ENCODE data around the gene ADD1. TPM values are rescaled to one million over a fixed set of nuclear protein-coding genes. Genes with fewer than 3 reads are reported as not detected.

The ADD1 gene
- total and polyA plus RNA-seq, 4 donors = 127 to 400 (median 268) TPM

DNA sequence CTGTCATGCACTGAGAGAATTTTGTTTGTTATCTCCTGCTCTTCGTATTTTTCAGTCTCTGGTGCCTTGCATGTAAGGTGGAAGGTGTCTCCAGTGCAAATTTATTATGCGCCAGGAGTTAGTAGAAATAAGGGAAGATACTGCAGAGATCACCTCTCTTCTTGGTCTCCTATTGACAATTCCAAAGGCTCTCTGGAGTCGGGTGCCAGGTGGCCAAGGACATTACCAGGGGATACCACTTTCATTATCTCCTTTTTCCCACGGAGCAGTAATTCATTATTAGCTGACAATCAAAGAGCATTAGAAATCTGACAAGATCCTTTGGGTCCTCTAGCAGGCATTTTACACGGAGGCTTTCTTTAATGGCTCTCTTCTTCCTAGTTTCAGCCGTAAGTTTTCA lies 26.0 kb downstream of the ADD1 start:
- Histone ChIP-seq H3K4me3 (no peak overlapping the region), H3K4me1 (ENCODE audit: control insufficient read depth in 5 of 5, insufficient read depth in 5 of 5, low read length in 5 of 5) (peaks cover 24 to 66% (median 46%) of the 10 kb centered on the region in 5 donors), H3K9ac (ENCODE audit: insufficient read depth in 1 of 2, low read length in 2 of 2) (no peak overlapping the region), H3K9me3 (ENCODE audit: control insufficient read depth in 4 of 4, insufficient read depth in 3 of 4, low read length in 3 of 4) (no peaks in the 10 kb centered on the region), H3K27me3 (ENCODE audit: control insufficient read depth in 3 of 3, insufficient read depth in 3 of 3, low read length in 2 of 3) (no peaks in the 10 kb centered on the region), H3K27ac (ENCODE audit: low read depth in 1 of 2, low read length in 1 of 2) (peak overlapping the region; percentile 65 to 81), H3K36me3 (ENCODE audit: control insufficient read depth in 4 of 4, insufficient read depth in 4 of 4, low read length in 4 of 4) (no peaks in the 10 kb centered on the region)
- TF ChIP-seq, protein P1, sequence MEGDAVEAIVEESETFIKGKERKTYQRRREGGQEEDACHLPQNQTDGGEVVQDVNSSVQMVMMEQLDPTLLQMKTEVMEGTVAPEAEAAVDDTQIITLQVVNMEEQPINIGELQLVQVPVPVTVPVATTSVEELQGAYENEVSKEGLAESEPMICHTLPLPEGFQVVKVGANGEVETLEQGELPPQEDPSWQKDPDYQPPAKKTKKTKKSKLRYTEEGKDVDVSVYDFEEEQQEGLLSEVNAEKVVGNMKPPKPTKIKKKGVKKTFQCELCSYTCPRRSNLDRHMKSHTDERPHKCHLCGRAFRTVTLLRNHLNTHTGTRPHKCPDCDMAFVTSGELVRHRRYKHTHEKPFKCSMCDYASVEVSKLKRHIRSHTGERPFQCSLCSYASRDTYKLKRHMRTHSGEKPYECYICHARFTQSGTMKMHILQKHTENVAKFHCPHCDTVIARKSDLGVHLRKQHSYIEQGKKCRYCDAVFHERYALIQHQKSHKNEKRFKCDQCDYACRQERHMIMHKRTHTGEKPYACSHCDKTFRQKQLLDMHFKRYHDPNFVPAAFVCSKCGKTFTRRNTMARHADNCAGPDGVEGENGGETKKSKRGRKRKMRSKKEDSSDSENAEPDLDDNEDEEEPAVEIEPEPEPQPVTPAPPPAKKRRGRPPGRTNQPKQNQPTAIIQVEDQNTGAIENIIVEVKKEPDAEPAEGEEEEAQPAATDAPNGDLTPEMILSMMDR (IDR thresholded peaks at IDR 0.05; ENCODE audit: control extremely low read depth, extremely low read depth) = no peak
- 65 to 76% methylated on average over 6 of the region's 6 CpGs for WGBS, 2 donors
- DNase-seq = no peak
- ATAC-seq (ENCODE audit: insufficient read depth, low FRiP score) = no peak

DNA sequence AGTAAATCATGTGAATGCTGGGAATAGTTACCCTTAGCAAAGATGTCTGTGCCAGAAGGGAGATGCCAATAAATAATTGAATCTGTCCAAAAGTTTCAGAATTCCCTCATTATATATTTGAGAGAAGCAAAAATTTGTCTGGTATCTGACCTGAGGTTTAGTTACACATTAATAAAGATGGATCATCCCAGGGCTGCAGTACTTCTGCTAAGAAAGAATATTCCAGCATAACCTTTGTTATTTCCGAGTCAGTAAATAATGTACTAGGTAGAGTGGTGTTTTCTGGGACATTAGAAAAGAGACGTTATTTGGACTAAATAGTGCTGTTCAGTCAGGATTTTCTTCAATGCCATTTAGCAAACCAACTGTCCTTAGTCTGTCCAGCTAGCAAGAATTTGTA lies 26.4 kb downstream of the ADD1 start:
- Histone ChIP-seq H3K27me3 (ENCODE audit: control insufficient read depth in 3 of 3, insufficient read depth in 3 of 3, low read length in 2 of 3) (no peaks in the 10 kb centered on the region), H3K4me3 (no peak overlapping the region), H3K9me3 (ENCODE audit: control insufficient read depth in 4 of 4, insufficient read depth in 3 of 4, low read length in 3 of 4) (no peaks in the 10 kb centered on the region), H3K27ac (ENCODE audit: low read depth in 1 of 2, low read length in 1 of 2) (no peak overlapping the region), H3K9ac (ENCODE audit: insufficient read depth in 1 of 2, low read length in 2 of 2) (no peak overlapping the region), H3K4me1 (ENCODE audit: control insufficient read depth in 5 of 5, insufficient read depth in 5 of 5, low read length in 5 of 5) (peaks cover 28 to 62% (median 45%) of the 10 kb centered on the region in 5 donors), H3K36me3 (ENCODE audit: control insufficient read depth in 4 of 4, insufficient read depth in 4 of 4, low read length in 4 of 4) (peaks cover 0 to 2% (median 0%) of the 10 kb centered on the region in 4 donors)
- 48 to 72% methylated on average over 2 of the region's 2 CpGs for WGBS, 2 donors
- TF ChIP-seq, protein P1 (IDR thresholded peaks at IDR 0.05; ENCODE audit: control extremely low read depth, extremely low read depth) = no peak
- DNase-seq (no peak), ATAC-seq (ENCODE audit: insufficient read depth, low FRiP score) (no peak)

DNA sequence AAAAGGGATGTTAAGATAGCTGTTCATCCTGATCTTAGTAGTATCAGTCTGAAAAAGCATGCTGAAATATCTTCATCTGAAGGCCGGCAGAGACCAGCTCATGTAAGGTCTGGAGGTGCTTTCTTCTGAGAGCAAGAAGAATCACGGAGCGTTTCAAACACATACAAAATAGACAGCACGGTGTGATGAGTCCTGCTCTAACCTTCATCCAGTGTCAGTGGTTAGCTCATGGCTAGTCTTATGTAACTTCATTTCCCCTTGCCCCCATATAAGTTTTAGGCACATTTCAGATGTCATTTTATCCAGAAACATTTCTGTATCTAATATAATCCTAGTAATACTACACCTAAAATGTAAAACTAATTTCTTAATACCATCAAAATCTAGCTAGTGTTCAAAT lies 27.8 kb downstream of the ADD1 start:
- H3K9ac ChIP-seq (ENCODE audit: insufficient read depth in 1 of 2, low read length in 2 of 2) = no peak overlapping the region
- peaks cover 0 to 4% (median 2%) of the 10 kb centered on the region in 4 donors for H3K36me3 ChIP-seq (ENCODE audit: control insufficient read depth in 4 of 4, insufficient read depth in 4 of 4, low read length in 4 of 4)
- H3K4me3 ChIP-seq = no peak overlapping the region
- no peaks in the 10 kb centered on the region for H3K9me3 ChIP-seq (ENCODE audit: control insufficient read depth in 4 of 4, insufficient read depth in 3 of 4, low read length in 3 of 4)
- ATAC-seq (ENCODE audit: insufficient read depth, low FRiP score) = no peak
- peaks cover 26 to 54% (median 34%) of the 10 kb centered on the region in 5 donors for H3K4me1 ChIP-seq (ENCODE audit: control insufficient read depth in 5 of 5, insufficient read depth in 5 of 5, low read length in 5 of 5)
- H3K27ac ChIP-seq (ENCODE audit: low read depth in 1 of 2, low read length in 1 of 2) = no peak overlapping the region
- DNase-seq = no peak
- 42 to 70% methylated on average over 4 of the region's 4 CpGs for WGBS, 2 donors
- TF ChIP-seq, protein P1 (IDR thresholded peaks at IDR 0.05; ENCODE audit: control extremely low read depth, extremely low read depth) = no peak
- no peaks in the 10 kb centered on the region for H3K27me3 ChIP-seq (ENCODE audit: control insufficient read depth in 3 of 3, insufficient read depth in 3 of 3, low read length in 2 of 3)

DNA sequence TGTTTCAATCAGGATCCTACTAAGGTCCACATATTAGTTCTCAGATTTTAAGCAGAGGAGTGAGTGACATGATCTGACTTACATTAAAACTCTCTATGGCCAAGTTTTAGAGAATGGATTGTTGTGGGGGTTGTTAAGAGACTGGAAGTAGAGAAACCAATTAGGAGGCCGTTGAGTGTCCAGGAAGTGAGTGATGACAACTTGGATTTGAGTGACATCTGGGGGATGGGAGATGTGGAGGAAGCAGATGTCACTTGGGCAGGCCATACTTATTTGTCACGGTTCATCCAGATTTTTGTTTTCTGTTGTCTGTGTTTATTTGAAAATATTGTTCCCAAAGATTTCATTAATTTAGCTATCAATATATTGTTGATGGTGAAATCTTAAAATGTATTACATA lies 28.3 kb downstream of the ADD1 start:
- no peaks in the 10 kb centered on the region for H3K27me3 ChIP-seq (ENCODE audit: control insufficient read depth in 3 of 3, insufficient read depth in 3 of 3, low read length in 2 of 3)
- TF ChIP-seq, protein P1 (IDR thresholded peaks at IDR 0.05; ENCODE audit: control extremely low read depth, extremely low read depth) = no peak
- ATAC-seq (ENCODE audit: insufficient read depth, low FRiP score) (no peak), DNase-seq (no peak)
- H3K9me3 ChIP-seq (ENCODE audit: control insufficient read depth in 4 of 4, insufficient read depth in 3 of 4, low read length in 3 of 4) = no peaks in the 10 kb centered on the region
- H3K4me3 ChIP-seq = no peak overlapping the region
- H3K4me1 ChIP-seq (ENCODE audit: control insufficient read depth in 5 of 5, insufficient read depth in 5 of 5, low read length in 5 of 5) = peaks cover 22 to 49% (median 31%) of the 10 kb centered on the region in 5 donors
- no peak overlapping the region for H3K27ac ChIP-seq (ENCODE audit: low read depth in 1 of 2, low read length in 1 of 2)
- 12 to 19% methylated on average over 2 of the region's 2 CpGs for WGBS, 2 donors
- H3K9ac ChIP-seq (ENCODE audit: insufficient read depth in 1 of 2, low read length in 2 of 2) = no peak overlapping the region
- peaks cover 1 to 5% (median 2%) of the 10 kb centered on the region in 4 donors for H3K36me3 ChIP-seq (ENCODE audit: control insufficient read depth in 4 of 4, insufficient read depth in 4 of 4, low read length in 4 of 4)
